Adrenal gland (tissue), 12 donors: Measurements from ENCODE around the gene COL5A1. TPM values are rescaled to one million over a fixed set of nuclear protein-coding genes. Genes with fewer than 3 reads are reported as not detected.

Experiments
- DNase-seq, 7 donors: peaks; one replicate each; pipeline ENCODE4 v3.0.0-alpha.2; 2019 to 2020
- H3K27ac ChIP-seq, 5 donors: fragments of 200-600 bp; sonication (generic) in 4 of 5; 1 replicate in 3 of 5; 2 replicates in 2 of 5; pipeline versions ENCODE4 v1.5.1 to v1.8.0; 2016 to 2020; ENCODE audit warnings: mild to moderate bottlenecking in 1 of 5
- H3K27me3 ChIP-seq: fragments of 200-600 bp; 2 replicates; pipeline ENCODE4 v1.8.0; 2021
- H3K36me3 ChIP-seq, 2 donors: fragments of 200-600 bp; replicated peaks in 1 of 2; 1 replicate in 1 of 2; 2 replicates in 1 of 2; pipeline versions ENCODE4 v1.5.1 to v1.8.0; 2018 to 2022
- H3K4me1 ChIP-seq, 2 donors: fragments of 200-600 bp; replicated peaks in 1 of 2; 1 replicate in 1 of 2; 2 replicates in 1 of 2; pipeline versions ENCODE4 v1.5.1 to v1.8.0; 2018 to 2021
- H3K4me3 ChIP-seq, 4 donors: fragments of 200-600 bp; sonication (generic) in 3 of 4; one replicate each; pipeline ENCODE4 v1.5.1; 2016 to 2018
- H3K9me3 ChIP-seq, 3 donors: fragments of 200-600 bp; sonication (generic) in 1 of 3; replicated peaks in 1 of 3; 1 replicate in 2 of 3; 2 replicates in 1 of 3; pipeline versions ENCODE4 v1.5.1 to v1.8.0; 2016 to 2021
- POLR2A ChIP-seq, 2 donors: fragments of 450-650 bp; IDR thresholded peaks; one replicate each; pipeline ENCODE4 v1.6.1; 2017; ENCODE audit warnings: antibody characterized with exemption in 2 of 2, mild to moderate bottlenecking in 2 of 2, moderate library complexity in 1 of 2
- WGBS, 4 donors: extraction: QIAGEN DNeasy Blood & Tissue Kit in 2 of 4; methylation state at CpG; one replicate each; pipeline versions ENCODE4 v1.1.5 to v1.1.7; 2013 to 2017; 5-methylcytosine and 5-hydroxymethylcytosine counted together
- intact Hi-C, 2 donors: fragments of 100-400 bp; cut with DNase I; formaldehyde crosslinking; loops; one replicate each; pipeline versions ENCODE4 v1.14.1 to v1.15.0; 2022 to 2023
- polyA plus RNA-seq, 3 donors: library from polyadenylated mRNA; stranded (reverse); fragments of 200-250 nt in 2 of 3; fragments of 350-450 nt in 1 of 3; fragmentation: Illumina TruSeq in 1 of 3; extraction: RNeasy Lipid Tissue Mini Kit (QIAGEN cat#74804) in 1 of 3; gene quantifications; one replicate each; pipeline ENCODE4 v1.2.3, GENCODE V29; 2013 to 2014
- total RNA-seq, 9 donors: library from RNA; depleted of rRNA in 4 of 9; stranded (reverse); fragments of >200 nt in 4 of 9; fragments of 120-200 nt in 1 of 9; fragmentation: NEBNext Ultra II Directional in 1 of 9; extraction: Animal tissue kit (Norgen Biotek cat#: 25700) in 1 of 9; gene quantifications; one replicate each; pipeline versions ENCODE4 v1.1.0 to v1.2.4, GENCODE V29; 2013 to 2023
- TF ChIP-seq, protein P1 (sequence below), 6 experiments: fragments of 450-650 bp in 4 of 6; fragments of 200-600 bp in 2 of 6; sonication (generic) in 1 of 6; IDR thresholded peaks; 1 replicate in 5 of 6; 2 replicates in 1 of 6; pipeline versions ENCODE4 v1.5.1 to v1.8.0; 2016 to 2021; ENCODE audit warnings: antibody characterized with exemption in 6 of 6, mild to moderate bottlenecking in 2 of 6, moderate library complexity in 1 of 6
- donor health status: healthy with polysubstance abuse.
- donor health status: Bipolar disorder and iron deficiency.
- donor health status: DM: yes; HTN: yes; CAD: no.
- donor health status: DM: no; HTN: no; CAD: no.
- donor health status: DM: no; HTN: no; CAD: no.
- donor health status: DM: yes; HTN: yes; CAD: no.

The COL5A1 gene
- total and polyA plus RNA-seq, 12 donors: 3.5 to 45.5 (median 29.3) TPM

DNA sequence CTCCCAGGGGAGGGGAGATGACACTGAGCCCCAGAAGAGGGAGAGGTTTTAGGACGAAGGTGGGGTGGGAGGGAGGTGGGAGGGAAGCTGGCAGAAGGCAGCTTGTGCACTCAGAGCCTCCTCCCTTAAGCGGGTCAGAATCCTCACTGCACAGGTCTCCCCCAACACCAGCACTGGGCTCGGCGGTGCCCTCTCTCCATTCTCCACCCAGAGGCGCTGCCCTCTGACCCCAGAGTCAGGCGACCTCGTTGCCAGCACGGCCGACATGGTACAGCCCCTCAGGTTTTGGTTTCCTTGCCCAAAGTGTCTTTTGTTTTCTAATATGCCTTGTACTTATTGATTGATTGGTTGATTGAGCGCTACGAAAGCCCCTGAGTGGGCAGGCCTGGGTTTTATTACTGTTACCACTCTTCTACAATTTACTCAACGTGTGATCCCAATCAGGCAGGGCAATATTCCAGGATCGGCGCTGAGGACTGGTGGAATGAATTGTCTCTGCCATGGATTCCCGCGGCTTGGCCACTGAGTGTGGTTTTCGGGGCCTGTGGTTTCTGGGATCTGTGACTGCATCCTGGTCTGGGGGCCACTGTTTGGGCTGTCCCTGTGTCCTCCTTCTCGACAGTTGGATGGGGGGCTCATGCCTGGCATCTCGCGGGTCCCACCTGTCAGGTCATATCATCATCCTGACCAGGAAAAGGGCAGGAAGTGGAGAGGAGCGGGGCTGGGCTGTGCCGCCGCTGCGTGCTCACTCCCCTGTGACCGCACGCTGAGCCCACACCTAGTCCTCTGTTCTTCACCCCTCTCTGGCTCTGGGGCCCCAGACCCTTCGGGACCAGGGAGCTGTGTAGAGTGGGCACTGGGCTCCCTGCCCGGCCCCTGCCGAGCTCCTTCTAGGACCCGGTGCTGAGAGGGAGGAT is 229.4 kb downstream of the COL5A1 start:
- Histone ChIP-seq H3K4me3 (no peak overlapping the region), H3K9me3 (no peaks in the 10 kb centered on the region), H3K36me3 (no peaks in the 10 kb centered on the region), H3K27me3 (no peaks in the 10 kb centered on the region), H3K4me1 (no peaks in the 10 kb centered on the region), H3K27ac (no peak overlapping the region)
- intact Hi-C loops: no loop called here
- TF ChIP-seq POLR2A (IDR thresholded peaks at IDR 0.05): no peak
- TF ChIP-seq, protein P1, sequence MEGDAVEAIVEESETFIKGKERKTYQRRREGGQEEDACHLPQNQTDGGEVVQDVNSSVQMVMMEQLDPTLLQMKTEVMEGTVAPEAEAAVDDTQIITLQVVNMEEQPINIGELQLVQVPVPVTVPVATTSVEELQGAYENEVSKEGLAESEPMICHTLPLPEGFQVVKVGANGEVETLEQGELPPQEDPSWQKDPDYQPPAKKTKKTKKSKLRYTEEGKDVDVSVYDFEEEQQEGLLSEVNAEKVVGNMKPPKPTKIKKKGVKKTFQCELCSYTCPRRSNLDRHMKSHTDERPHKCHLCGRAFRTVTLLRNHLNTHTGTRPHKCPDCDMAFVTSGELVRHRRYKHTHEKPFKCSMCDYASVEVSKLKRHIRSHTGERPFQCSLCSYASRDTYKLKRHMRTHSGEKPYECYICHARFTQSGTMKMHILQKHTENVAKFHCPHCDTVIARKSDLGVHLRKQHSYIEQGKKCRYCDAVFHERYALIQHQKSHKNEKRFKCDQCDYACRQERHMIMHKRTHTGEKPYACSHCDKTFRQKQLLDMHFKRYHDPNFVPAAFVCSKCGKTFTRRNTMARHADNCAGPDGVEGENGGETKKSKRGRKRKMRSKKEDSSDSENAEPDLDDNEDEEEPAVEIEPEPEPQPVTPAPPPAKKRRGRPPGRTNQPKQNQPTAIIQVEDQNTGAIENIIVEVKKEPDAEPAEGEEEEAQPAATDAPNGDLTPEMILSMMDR (IDR thresholded peaks at IDR 0.05): no peak
- DNase-seq: peak in 3 of 7 donors; percentile 10 to 13 (median 10)
- WGBS, 4 donors: 83 to 91% (median 84%) methylated on average over 15 to 30 of the region's 30 CpGs

DNA sequence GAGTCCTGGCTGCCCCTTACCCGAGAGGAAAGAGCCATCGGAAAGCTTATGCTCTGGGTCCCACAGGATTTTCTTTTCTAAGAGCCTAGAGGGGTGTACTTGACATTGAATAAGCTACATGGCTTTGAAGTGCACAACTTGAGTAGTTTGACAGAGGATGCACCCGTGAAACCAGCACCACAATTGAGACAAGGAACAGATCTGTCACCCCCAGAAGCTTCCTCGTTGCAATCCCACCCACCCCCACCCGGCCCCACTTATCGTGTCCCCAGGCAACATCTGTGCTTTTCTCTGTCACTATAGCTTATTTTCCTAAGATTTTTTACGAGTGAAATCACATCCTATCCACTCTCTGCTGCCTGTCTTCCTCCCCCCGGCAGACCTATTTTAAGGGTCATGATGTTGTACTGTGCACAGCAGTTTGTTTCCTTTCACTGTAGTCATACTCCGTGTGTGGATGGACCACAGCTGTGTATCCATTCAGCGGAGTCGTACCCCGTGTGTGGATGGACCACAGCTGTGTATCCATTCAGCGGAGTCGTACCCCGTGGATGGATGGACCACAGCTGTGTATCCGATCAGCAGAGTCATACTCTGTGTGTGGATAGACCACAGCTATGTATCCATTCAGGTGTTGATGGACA is 230.2 kb downstream of the COL5A1 start:
- Histone ChIP-seq H3K4me3 (no peak overlapping the region), H3K4me1 (no peaks in the 10 kb centered on the region), H3K27me3 (no peaks in the 10 kb centered on the region), H3K9me3 (no peaks in the 10 kb centered on the region), H3K36me3 (no peaks in the 10 kb centered on the region), H3K27ac (no peak overlapping the region)
- DNase-seq: peak in 2 of 7 donors; percentile 9 to 23
- 67 to 71% (median 70%) methylated on average over 16 of the region's 16 CpGs for WGBS, 4 donors
- intact Hi-C loops: no loop called here
- TF ChIP-seq POLR2A (IDR thresholded peaks at IDR 0.05): no peak
- TF ChIP-seq, protein P1 (IDR thresholded peaks at IDR 0.05): no peak

DNA sequence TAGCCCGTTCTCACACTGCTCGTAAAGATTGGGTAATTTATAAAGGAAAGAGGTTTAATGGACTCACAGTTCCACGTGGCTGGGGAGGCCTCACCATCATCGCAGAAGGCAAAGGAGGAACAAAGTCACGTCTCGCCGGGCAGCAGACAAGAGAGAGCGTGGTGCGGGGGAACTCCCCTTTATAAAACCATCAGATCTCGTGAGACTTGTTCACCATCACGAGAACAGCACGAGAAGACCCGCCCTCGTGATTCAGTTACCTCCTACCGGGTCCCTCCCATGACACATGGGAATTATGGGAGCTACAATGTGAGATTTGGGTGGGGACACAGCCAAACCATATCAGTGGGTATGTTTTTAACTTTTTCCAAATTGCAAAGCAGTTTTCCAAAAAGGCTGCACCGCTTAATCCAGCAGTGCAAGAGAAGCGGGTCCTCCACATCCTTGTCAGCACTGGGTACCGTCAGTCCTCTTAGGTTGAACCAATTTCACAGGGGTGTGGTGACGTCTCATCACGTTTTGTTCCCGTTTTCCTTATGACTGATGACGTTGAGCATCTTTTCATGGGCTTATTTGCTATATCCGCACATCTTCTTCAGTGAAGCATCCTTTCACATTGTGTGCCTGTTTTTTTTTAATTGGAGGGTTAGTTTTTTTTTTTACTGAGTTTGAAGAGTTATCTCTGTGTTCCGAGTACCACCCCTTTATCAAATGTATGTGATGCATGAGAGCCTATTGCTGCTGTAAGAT is 231.1 kb downstream of the COL5A1 start:
- 86 to 90% (median 89%) methylated on average over 24 of the region's 24 CpGs for WGBS, 4 donors
- intact Hi-C loops: no loop called here
- H3K36me3 ChIP-seq: no peaks in the 10 kb centered on the region
- TF ChIP-seq, protein P1 (IDR thresholded peaks at IDR 0.05): no peak
- no peak for TF ChIP-seq POLR2A (IDR thresholded peaks at IDR 0.05)
- H3K27me3 ChIP-seq: no peaks in the 10 kb centered on the region
- no peak for DNase-seq
- H3K27ac ChIP-seq: no peak overlapping the region
- H3K4me3 ChIP-seq: no peak overlapping the region
- H3K4me1 ChIP-seq: no peaks in the 10 kb centered on the region
- no peaks in the 10 kb centered on the region for H3K9me3 ChIP-seq

DNA sequence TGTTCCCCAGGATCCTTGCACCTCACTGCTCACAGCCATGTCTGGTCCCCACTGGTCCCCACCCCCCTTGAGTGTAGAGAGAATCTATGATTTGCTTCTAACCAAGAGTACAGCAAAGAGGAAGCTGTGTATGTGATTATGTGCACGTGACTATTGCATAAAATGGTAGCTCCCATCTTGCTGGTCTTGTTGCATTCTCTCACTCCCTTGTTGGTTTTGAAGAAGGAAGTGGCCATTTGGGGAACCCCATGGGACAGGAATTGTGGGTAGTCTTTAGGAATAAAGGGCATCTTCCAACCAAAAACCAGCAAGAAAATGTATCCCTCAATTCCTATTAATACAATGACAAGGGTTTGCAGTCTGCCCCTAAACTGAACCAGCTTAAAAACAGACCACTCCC is 233.8 kb downstream of the COL5A1 start:
- H3K36me3 ChIP-seq: no peaks in the 10 kb centered on the region
- no peak overlapping the region for H3K27ac ChIP-seq
- H3K4me3 ChIP-seq: no peak overlapping the region
- TF ChIP-seq, protein P1 (IDR thresholded peaks at IDR 0.05): no peak
- TF ChIP-seq POLR2A (IDR thresholded peaks at IDR 0.05): no peak
- DNase-seq: peak in 1 of 7 donors; percentile 4
- H3K4me1 ChIP-seq: peaks cover 0 to 4% of the 10 kb centered on the region in 2 donors
- no peaks in the 10 kb centered on the region for H3K9me3 ChIP-seq
- H3K27me3 ChIP-seq: no peaks in the 10 kb centered on the region
- 64 to 90% (median 79%) methylated on average over 1 of the region's 1 CpG for WGBS, 4 donors
- intact Hi-C loops: no loop called here
